Measurements from ENCODE around the gene INTS11. TPM values are rescaled to one million over a fixed set of nuclear protein-coding genes. Genes with fewer than 3 reads are reported as not detected.
A peak's percentile ranks its signal among the peaks of the same experiment; 100 is the strongest.

Gene INTS11
- total and polyA plus RNA-seq, 4 donors: 26.3 to 40.5 (median 34.5) TPM

DNA sequence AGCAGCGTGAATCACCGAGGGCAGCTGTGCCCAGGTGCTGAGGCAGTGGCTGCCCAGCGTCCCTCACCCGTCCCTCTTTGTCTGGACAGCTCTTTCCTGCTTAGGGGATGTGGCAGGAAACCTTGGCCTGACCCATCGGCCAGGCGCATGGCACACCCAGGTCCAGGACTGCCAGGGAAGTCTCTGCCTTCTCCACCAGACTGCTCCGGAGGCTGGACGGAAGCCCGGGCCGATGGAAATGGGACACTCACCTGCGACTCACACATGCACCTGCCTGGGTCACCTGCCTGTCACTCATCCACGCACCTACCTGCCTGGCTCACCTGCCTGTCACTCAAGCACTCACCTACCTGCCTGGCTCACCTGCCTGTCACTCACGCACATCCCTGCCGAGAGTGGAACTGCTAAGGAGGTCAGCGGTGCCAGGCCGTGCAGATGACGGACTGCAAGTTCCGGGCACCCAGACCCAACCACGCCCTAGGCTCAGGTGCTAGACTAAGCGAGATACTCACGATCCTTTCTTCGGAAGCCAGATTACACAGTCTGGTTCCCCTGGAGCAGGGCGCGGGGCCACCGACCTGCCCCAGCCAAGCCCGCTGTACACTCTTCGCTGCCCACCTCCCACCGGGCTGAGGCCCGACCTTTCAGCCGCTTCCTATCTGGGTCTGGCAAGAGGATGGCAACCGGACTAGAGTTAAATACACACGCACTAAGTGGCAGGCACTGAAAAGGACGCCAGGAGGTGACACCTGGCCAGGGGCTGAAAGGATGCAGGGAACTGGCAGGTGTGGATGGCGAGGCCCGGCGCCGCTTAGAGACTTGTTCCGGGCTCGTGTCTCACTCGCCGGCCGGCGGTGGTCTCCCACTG, 51.9 kb downstream of the INTS11 start:
- 19% methylated on average over 43 of the region's 43 CpGs for WGBS
- Histone ChIP-seq H3K9ac (ENCODE audit: low read depth in 1 of 2, low read length in 2 of 2) (peak overlapping the region; percentile 43 to 73), H3K27ac (ENCODE audit: low read depth in 1 of 2, low read length in 2 of 2) (peak overlapping the region; percentile 13 to 23), H3K4me1 (ENCODE audit: control insufficient read depth in 4 of 4, insufficient read depth in 4 of 4, low read length in 3 of 4) (peaks cover 13 to 39% (median 30%) of the 10 kb centered on the region in 4 donors), H3K4me3 (ENCODE audit: low read depth in 1 of 3, low read length in 3 of 3) (peak overlapping the region; percentile 89 to 95 (median 94)), H3K9me3 (ENCODE audit: control insufficient read depth in 4 of 4, low read length in 3 of 4) (no peaks in the 10 kb centered on the region), H3K36me3 (ENCODE audit: control insufficient read depth in 4 of 4, insufficient read depth in 3 of 4, low read depth in 1 of 4, low read length in 3 of 4) (peaks cover under 1 to 4% (median 2%) of the 10 kb centered on the region in 4 donors), H3K27me3 (ENCODE audit: control insufficient read depth in 4 of 4, insufficient read depth in 4 of 4, low read length in 3 of 4) (no peaks in the 10 kb centered on the region)
- no peak for TF ChIP-seq FOXA2 (IDR thresholded peaks at IDR 0.05)
- TF ChIP-seq RAD21 (IDR thresholded peaks at IDR 0.05): peak in 1 of 2 donors; percentile 5
- TF ChIP-seq EGR1 (IDR thresholded peaks at IDR 0.05; ENCODE audit: low read depth in 2 of 2): no peak
- no peak for DNase-seq (ENCODE audit: low spot score)

DNA sequence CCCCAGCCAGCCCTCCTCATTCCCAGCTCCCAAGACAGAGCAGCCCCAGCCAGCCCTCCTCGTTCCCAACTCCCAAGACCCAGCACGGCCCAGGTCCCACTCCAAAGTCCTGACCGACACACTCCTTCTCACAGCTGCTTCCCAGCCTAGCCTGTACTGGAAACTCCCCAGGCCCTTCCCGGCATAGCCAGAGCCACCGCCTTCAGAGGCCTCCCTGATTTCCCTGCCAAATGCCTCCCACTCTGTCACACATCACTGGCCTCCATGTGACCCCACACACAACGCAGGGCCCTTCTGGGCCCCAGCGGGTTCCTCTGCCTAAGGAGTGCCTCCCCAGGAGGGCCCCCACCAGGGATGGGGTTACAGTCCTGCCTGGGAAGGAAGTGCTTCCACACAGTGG, 53.6 kb downstream of the INTS11 start:
- H3K9me3 ChIP-seq (ENCODE audit: control insufficient read depth in 4 of 4, low read length in 3 of 4): no peaks in the 10 kb centered on the region
- peaks cover 13 to 39% (median 30%) of the 10 kb centered on the region in 4 donors for H3K4me1 ChIP-seq (ENCODE audit: control insufficient read depth in 4 of 4, insufficient read depth in 4 of 4, low read length in 3 of 4)
- H3K27me3 ChIP-seq (ENCODE audit: control insufficient read depth in 4 of 4, insufficient read depth in 4 of 4, low read length in 3 of 4): no peaks in the 10 kb centered on the region
- H3K36me3 ChIP-seq (ENCODE audit: control insufficient read depth in 4 of 4, insufficient read depth in 3 of 4, low read depth in 1 of 4, low read length in 3 of 4): peaks cover 2 to 11% (median 9%) of the 10 kb centered on the region in 4 donors
- DNase-seq (ENCODE audit: low spot score): no peak
- TF ChIP-seq, protein P1, sequence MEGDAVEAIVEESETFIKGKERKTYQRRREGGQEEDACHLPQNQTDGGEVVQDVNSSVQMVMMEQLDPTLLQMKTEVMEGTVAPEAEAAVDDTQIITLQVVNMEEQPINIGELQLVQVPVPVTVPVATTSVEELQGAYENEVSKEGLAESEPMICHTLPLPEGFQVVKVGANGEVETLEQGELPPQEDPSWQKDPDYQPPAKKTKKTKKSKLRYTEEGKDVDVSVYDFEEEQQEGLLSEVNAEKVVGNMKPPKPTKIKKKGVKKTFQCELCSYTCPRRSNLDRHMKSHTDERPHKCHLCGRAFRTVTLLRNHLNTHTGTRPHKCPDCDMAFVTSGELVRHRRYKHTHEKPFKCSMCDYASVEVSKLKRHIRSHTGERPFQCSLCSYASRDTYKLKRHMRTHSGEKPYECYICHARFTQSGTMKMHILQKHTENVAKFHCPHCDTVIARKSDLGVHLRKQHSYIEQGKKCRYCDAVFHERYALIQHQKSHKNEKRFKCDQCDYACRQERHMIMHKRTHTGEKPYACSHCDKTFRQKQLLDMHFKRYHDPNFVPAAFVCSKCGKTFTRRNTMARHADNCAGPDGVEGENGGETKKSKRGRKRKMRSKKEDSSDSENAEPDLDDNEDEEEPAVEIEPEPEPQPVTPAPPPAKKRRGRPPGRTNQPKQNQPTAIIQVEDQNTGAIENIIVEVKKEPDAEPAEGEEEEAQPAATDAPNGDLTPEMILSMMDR (IDR thresholded peaks at IDR 0.05; ENCODE audit: low read depth, low read length, missing input control): no peak
- TF ChIP-seq, protein P2, sequence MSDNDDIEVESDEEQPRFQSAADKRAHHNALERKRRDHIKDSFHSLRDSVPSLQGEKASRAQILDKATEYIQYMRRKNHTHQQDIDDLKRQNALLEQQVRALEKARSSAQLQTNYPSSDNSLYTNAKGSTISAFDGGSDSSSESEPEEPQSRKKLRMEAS (IDR thresholded peaks at IDR 0.05): no peak
- TF ChIP-seq RAD21 (IDR thresholded peaks at IDR 0.05) (no peak), EGR1 (IDR thresholded peaks at IDR 0.05; ENCODE audit: low read depth in 2 of 2) (no peak), FOXA1 (IDR thresholded peaks at IDR 0.05) (no peak)
- TF ChIP-seq, protein P3, sequence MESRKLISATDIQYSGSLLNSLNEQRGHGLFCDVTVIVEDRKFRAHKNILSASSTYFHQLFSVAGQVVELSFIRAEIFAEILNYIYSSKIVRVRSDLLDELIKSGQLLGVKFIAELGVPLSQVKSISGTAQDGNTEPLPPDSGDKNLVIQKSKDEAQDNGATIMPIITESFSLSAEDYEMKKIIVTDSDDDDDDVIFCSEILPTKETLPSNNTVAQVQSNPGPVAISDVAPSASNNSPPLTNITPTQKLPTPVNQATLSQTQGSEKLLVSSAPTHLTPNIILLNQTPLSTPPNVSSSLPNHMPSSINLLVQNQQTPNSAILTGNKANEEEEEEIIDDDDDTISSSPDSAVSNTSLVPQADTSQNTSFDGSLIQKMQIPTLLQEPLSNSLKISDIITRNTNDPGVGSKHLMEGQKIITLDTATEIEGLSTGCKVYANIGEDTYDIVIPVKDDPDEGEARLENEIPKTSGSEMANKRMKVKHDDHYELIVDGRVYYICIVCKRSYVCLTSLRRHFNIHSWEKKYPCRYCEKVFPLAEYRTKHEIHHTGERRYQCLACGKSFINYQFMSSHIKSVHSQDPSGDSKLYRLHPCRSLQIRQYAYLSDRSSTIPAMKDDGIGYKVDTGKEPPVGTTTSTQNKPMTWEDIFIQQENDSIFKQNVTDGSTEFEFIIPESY (IDR thresholded peaks at IDR 0.05): no peak
- TF ChIP-seq, protein P4, sequence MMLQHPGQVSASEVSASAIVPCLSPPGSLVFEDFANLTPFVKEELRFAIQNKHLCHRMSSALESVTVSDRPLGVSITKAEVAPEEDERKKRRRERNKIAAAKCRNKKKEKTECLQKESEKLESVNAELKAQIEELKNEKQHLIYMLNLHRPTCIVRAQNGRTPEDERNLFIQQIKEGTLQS (IDR thresholded peaks at IDR 0.05): no peak
- H3K4me3 ChIP-seq (ENCODE audit: low read depth in 1 of 3, low read length in 3 of 3): no peak overlapping the region
- 86% methylated on average over 7 of the region's 7 CpGs for WGBS
- no peak overlapping the region for H3K27ac ChIP-seq (ENCODE audit: low read depth in 1 of 2, low read length in 2 of 2)
- H3K9ac ChIP-seq (ENCODE audit: low read depth in 1 of 2, low read length in 2 of 2): no peak overlapping the region

DNA sequence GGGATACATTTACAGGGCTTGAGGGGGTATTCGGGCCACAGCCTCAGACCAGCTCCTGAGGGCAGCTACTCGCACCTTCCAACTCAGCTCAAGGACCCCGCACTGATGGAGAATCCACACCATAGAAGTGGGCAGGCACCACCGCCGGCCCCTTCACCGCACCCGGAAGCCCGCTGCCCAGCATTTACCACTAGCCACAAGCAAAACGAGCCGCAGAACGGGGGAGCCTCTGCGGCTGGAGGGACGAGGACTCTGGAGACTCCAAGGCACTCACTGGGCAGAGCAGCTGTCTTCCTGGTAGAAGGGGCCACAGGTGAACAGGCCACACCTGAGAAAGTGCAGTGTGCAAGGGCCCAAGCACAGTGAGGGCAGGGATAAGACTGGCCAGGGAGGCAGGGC, 56.2 kb downstream of the INTS11 start:
- Histone ChIP-seq H3K27ac (ENCODE audit: low read depth in 1 of 2, low read length in 2 of 2) (no peak overlapping the region), H3K9ac (ENCODE audit: low read depth in 1 of 2, low read length in 2 of 2) (no peak overlapping the region), H3K27me3 (ENCODE audit: control insufficient read depth in 4 of 4, insufficient read depth in 4 of 4, low read length in 3 of 4) (no peaks in the 10 kb centered on the region), H3K4me3 (ENCODE audit: low read depth in 1 of 3, low read length in 3 of 3) (no peak overlapping the region), H3K4me1 (ENCODE audit: control insufficient read depth in 4 of 4, insufficient read depth in 4 of 4, low read length in 3 of 4) (peaks cover 9 to 28% (median 22%) of the 10 kb centered on the region in 4 donors), H3K36me3 (ENCODE audit: control insufficient read depth in 4 of 4, insufficient read depth in 3 of 4, low read depth in 1 of 4, low read length in 3 of 4) (peaks cover 5 to 24% (median 14%) of the 10 kb centered on the region in 4 donors), H3K9me3 (ENCODE audit: control insufficient read depth in 4 of 4, low read length in 3 of 4) (no peaks in the 10 kb centered on the region)
- no peak for DNase-seq (ENCODE audit: low spot score)
- WGBS: 97% methylated on average over 13 of the region's 13 CpGs
- TF ChIP-seq RXRA (IDR thresholded peaks at IDR 0.05): no peak
- TF ChIP-seq, protein P4 (IDR thresholded peaks at IDR 0.05): no peak
- no peak for TF ChIP-seq JUND (IDR thresholded peaks at IDR 0.05)
- TF ChIP-seq TAF1 (conservative IDR thresholded peaks at IDR 0.05): no peak
- no peak for TF ChIP-seq HNF4G (IDR thresholded peaks at IDR 0.05)
- TF ChIP-seq, protein P1 (IDR thresholded peaks at IDR 0.05; ENCODE audit: low read depth, low read length, missing input control): no peak
- no peak for TF ChIP-seq FOXA1 (IDR thresholded peaks at IDR 0.05)
- no peak for TF ChIP-seq GABPA (IDR thresholded peaks at IDR 0.05 in 1 of 2, conservative IDR thresholded peaks at IDR 0.05 in 1 of 2)
- TF ChIP-seq NR2F2 (IDR thresholded peaks at IDR 0.05): no peak
- TF ChIP-seq, protein P5, sequence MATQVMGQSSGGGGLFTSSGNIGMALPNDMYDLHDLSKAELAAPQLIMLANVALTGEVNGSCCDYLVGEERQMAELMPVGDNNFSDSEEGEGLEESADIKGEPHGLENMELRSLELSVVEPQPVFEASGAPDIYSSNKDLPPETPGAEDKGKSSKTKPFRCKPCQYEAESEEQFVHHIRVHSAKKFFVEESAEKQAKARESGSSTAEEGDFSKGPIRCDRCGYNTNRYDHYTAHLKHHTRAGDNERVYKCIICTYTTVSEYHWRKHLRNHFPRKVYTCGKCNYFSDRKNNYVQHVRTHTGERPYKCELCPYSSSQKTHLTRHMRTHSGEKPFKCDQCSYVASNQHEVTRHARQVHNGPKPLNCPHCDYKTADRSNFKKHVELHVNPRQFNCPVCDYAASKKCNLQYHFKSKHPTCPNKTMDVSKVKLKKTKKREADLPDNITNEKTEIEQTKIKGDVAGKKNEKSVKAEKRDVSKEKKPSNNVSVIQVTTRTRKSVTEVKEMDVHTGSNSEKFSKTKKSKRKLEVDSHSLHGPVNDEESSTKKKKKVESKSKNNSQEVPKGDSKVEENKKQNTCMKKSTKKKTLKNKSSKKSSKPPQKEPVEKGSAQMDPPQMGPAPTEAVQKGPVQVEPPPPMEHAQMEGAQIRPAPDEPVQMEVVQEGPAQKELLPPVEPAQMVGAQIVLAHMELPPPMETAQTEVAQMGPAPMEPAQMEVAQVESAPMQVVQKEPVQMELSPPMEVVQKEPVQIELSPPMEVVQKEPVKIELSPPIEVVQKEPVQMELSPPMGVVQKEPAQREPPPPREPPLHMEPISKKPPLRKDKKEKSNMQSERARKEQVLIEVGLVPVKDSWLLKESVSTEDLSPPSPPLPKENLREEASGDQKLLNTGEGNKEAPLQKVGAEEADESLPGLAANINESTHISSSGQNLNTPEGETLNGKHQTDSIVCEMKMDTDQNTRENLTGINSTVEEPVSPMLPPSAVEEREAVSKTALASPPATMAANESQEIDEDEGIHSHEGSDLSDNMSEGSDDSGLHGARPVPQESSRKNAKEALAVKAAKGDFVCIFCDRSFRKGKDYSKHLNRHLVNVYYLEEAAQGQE (IDR thresholded peaks at IDR 0.05): no peak

All from liver (tissue), 9 donors.